ENCODE data around the gene TOR2A.

TOR2A gene

DNA sequence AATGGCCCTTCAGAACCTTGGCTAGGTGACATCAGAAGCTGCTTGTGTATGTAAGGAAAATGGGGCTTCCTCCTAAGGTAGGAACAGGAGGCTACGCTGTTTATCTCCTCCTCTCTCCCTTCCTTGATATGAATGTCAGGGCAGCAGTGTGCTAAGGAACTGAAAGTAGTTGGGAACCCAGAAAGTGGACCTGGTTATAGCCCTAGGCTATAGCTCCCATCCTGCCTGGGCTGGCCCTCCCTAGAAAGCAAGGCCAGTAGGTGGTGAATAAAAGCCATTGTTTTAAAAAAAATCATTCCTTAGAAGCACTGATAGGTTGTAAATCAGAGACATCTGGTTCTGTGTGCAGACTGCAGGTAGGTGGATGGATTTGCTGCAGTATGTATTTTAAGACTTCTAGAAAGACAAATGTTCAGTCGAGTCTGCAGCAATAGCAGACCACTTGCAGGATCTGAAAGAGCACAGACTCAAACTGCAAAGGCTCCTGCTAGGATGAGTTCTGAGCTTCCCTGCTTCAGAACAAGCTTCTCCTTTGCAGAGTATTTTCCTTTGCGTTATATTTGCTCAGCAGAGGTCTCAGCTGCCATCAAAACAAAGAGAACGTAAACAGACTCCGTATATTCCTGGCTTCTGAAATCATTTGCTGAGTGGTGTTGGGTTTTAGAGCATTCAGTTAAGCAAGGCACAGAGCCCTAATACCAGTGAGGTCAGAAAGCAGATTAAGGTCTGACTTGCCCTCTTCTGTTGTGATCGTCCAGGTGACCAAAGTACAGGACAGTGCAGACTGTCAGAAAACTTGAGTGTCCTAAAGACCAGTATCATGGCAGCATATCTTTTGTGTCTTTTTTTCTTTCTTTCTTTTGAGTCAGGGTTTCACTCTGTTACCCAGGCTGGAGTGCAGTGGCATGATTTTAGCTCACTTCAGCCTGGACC is 48.4 kb downstream of the TOR2A start:
- no peak for DNase-seq (ENCODE audit: low read depth)
- TF ChIP-seq CTCF (conservative IDR thresholded peaks at IDR 0.05; ENCODE audit: control insufficient read depth, insufficient read depth, low read depth, low read length), result no peak
- H3K4me3 ChIP-seq (ENCODE audit: control insufficient read depth, low read depth, low read length), result no peak overlapping the region

- peak; percentile 15 for DNase-seq (ENCODE audit: low read depth)
- no peak for TF ChIP-seq CTCF (conservative IDR thresholded peaks at IDR 0.05; ENCODE audit: control insufficient read depth, insufficient read depth, low read depth, low read length)
- no peak overlapping the region for H3K4me3 ChIP-seq (ENCODE audit: control insufficient read depth, low read depth, low read length)
These were observed 50.5 kb downstream of the TOR2A start for GRCh38 chr9:127684576-127684975.

DNA sequence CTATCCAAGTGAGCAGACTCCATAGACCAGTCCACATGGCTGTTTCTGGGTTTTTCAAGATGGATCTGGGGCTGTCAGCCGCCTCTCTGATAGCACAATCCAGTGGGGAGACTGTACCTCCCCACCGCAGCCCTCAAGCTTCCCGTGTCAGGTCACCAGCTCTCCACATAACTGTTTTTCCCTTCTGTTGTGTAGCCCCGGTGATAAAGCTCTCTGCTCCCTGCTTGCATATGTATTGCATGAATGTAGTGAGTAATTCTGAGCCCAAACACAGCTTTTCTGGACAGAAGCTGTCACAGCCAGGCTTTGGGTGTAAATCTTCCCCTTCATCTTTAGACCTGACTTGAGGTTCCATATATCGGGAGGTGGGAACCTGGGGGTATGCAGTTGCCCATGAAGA is 51.4 kb downstream of the TOR2A start:
- no peak overlapping the region for H3K4me3 ChIP-seq (ENCODE audit: control insufficient read depth, low read depth, low read length)
- TF ChIP-seq CTCF (conservative IDR thresholded peaks at IDR 0.05; ENCODE audit: control insufficient read depth, insufficient read depth, low read depth, low read length), result no peak
- peak; percentile 16 for DNase-seq (ENCODE audit: low read depth)

GRCh38 chr9:127682351-127683136 is 52.5 kb downstream of the TOR2A start:
- no peak overlapping the region for H3K4me3 ChIP-seq (ENCODE audit: control insufficient read depth, low read depth, low read length)
- DNase-seq (ENCODE audit: low read depth), result no peak
- no peak for TF ChIP-seq CTCF (conservative IDR thresholded peaks at IDR 0.05; ENCODE audit: control insufficient read depth, insufficient read depth, low read depth, low read length)
